ENCODE measurements around the gene RANGRF. TPM values are rescaled to one million over a fixed set of nuclear protein-coding genes. Genes with fewer than 3 reads are reported as not detected.
"Not testable (repeated sequence)": the region's sequence is repeated elsewhere in the genome, so short reads cannot be mapped to it uniquely, and the experiment has no call there.

RANGRF gene
- total and polyA plus RNA-seq, 12 donors = 18.8 to 46.9 (median 25.4) TPM

DNA sequence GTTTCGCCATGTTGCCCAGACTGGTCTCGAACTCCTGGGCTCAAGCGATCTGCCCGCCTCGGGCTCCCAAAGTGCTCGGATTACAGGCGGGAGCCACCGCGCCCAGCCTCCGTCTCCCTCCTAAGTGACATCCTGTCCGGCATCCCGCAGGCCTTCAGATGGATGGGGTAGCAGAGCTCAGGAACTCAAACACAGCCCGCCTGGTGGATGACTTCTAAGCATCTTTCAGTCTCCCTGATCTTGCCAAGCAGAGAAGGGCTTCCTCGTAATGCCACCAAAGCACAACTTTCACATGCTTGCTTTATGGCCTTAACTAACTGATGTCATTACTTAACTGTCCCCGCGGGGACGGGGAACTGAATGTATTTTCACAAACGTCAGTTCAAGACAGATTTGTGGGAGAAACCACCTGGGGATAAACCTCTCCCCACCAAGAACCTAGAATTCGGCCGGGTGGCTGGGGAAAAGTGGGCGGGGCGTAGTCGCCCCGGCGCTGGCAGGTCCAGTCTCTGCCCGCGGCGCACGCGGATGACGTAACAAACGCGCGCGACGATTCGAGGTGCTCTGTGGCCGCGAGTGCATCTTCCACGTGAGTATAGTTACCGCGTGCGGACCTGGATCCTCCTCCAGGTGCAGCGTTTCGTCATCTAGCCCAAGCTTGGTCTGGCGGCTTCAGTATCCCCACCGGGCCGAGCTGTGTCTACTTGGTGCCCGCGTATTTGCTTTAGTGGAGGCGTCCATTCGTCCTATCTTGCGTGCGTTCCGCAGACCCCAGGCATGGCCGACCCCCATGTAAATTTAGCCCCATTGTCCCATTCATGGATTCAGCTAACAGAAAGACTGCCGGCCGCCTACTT, 39.5 kb upstream of the RANGRF start, which contains the start of gene PFAS:
Gene PFAS (plus strand): TSS at position 539 of the 857 bp plus-strand sequence. CDS start 4,649 bp downstream, outside the sequence.
- Histone ChIP-seq H3K27me3 (no peaks in the 10 kb centered on the region), H3K36me3 (replicated peaks in 1 of 2) (no peaks in the 10 kb centered on the region), H3K27ac (peak within 1 kb of the TSS; percentile 95 to 100 (median 98)), H3K9me3 (replicated peaks in 1 of 3) (no peaks in the 10 kb centered on the region), H3K4me3 (peak within 1 kb of the TSS; percentile 38 to 85 (median 56)), H3K4me1 (replicated peaks in 1 of 2) (peaks cover 0 to 8% of the 10 kb centered on the region in 2 donors)
- peak; percentile 95 to 98 (median 97) for DNase-seq
- intact Hi-C loops (cut with DNase I) = no loop called here
- peak; percentile 28 to 73 for TF ChIP-seq POLR2A (IDR thresholded peaks at IDR 0.05)
- TF ChIP-seq, protein P1, sequence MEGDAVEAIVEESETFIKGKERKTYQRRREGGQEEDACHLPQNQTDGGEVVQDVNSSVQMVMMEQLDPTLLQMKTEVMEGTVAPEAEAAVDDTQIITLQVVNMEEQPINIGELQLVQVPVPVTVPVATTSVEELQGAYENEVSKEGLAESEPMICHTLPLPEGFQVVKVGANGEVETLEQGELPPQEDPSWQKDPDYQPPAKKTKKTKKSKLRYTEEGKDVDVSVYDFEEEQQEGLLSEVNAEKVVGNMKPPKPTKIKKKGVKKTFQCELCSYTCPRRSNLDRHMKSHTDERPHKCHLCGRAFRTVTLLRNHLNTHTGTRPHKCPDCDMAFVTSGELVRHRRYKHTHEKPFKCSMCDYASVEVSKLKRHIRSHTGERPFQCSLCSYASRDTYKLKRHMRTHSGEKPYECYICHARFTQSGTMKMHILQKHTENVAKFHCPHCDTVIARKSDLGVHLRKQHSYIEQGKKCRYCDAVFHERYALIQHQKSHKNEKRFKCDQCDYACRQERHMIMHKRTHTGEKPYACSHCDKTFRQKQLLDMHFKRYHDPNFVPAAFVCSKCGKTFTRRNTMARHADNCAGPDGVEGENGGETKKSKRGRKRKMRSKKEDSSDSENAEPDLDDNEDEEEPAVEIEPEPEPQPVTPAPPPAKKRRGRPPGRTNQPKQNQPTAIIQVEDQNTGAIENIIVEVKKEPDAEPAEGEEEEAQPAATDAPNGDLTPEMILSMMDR (IDR thresholded peaks at IDR 0.05) = peak in 1 of 6 experiments; percentile 29
- WGBS, 4 donors = 0 to 2% (median 1%) methylated on average over 20 to 58 of the region's 58 CpGs

DNA sequence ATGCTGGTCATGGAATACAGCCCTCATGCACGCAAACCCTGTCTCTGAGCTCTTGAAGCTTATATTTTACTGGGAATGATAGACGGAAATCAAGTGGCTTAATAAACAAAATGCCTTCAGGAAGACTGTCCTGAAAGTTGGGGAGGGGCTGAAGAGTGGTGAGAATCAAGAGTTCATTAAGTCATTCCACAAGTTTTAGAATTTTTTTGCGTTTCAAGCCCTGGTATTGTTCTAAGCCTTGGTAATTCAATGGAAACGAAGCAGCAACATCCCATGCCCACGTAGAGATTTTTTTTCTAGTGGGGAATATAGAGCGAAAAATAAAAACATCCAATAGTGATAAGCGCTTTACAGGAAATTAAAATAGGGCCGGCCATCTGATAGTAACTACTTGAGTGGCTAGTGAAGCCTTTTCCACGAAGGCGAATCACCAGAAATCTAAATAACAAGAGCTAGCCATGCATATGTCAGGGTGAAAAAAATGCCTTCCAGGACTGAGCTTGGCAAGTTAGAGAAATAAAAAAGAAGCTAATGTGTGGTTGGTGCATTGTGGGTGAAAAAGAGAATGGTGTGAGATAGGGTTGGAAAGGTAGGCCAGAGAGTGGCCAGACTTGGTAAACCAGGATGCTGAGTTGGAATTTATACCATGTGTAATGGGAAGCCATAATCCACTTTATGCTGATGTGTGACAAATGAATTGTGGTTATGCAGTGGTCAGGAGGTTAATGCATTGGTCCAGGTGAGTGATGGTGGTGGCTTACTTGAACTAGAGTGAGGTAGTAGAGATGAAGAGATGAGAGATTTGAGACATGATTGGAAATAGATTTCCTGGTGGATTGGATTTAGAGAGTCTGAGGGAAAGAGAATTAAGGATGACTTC, 38.6 kb upstream of the RANGRF start:
- WGBS, 4 donors = 13 to 16% (median 15%) methylated on average over 10 of the region's 10 CpGs
- Histone ChIP-seq H3K27me3 (no peaks in the 10 kb centered on the region), H3K9me3 (replicated peaks in 1 of 3) (no peaks in the 10 kb centered on the region), H3K27ac (peak overlapping the region in 2 of 5 donors; percentile 95 to 99), H3K4me3 (peak overlapping the region; percentile 38 to 85 (median 56)), H3K4me1 (replicated peaks in 1 of 2) (peaks cover 0 to 8% of the 10 kb centered on the region in 2 donors), H3K36me3 (replicated peaks in 1 of 2) (peaks cover 0 to 7% of the 10 kb centered on the region in 2 donors)
- TF ChIP-seq POLR2A (IDR thresholded peaks at IDR 0.05) = no peak
- TF ChIP-seq, protein P1 (IDR thresholded peaks at IDR 0.05) = no peak
- DNase-seq = no peak
- intact Hi-C loops (cut with DNase I) = loop anchor here (5.0 kb wide), 2 partner anchors 37 to 42 kb away; partner anchors contain the start of gene RANGRF (in 1 of the 2)

DNA sequence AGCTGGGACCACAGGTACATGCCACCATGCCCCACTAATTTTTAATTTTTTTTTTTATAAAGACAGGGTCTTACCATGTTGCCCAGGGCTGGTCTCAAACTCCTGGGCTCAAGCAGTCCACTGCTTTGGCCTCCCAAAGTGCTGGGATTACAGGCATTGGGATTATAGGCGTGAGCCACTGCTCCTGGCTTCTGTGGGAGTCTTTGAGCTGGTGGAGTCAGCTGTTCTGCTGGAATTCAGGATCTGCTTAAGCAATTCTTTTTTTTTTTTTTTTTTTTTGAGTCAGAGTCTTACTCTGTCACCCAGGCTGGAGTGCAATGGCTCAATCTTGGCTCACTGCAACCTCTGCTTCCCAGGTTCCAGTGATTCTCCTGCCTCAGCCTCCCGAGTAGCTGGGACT, 37.1 kb upstream of the RANGRF start:
- H3K4me1 ChIP-seq (replicated peaks in 1 of 2); H3K9me3 ChIP-seq (replicated peaks in 1 of 3); DNase-seq; H3K27me3 ChIP-seq; H3K27ac ChIP-seq; H3K4me3 ChIP-seq: not testable (repeated sequence)
- intact Hi-C loops (cut with DNase I) = loop anchor here (5.0 kb wide), 2 partner anchors 36 to 41 kb away; partner anchors contain the start of gene RANGRF (in 1 of the 2)
- 68 to 89% (median 76%) methylated on average over 2 of the region's 2 CpGs for WGBS, 4 donors
- H3K36me3 ChIP-seq (replicated peaks in 1 of 2) = peaks cover 0 to 21% of the 10 kb centered on the region in 2 donors

DNA sequence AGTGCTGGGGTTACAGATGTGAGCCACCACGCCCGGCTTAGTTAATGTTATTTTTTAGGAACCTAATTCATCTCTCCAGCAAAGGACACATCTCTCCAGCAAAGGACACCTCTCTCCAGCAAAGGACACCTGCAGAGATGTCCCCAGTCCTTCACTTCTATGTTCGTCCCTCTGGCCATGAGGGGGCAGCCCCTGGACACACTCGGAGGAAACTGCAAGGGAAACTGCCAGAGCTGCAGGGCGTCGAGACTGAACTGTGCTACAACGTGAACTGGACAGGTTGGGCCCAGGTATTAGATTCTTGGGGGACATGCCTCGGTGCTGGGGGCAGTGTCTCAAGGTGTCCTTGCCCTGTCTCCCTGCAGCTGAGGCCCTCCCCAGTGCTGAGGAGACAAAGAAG, 34.7 kb upstream of the RANGRF start:
- TF ChIP-seq, protein P1 (IDR thresholded peaks at IDR 0.05) = peak in 2 of 6 experiments; percentile 18 to 28
- TF ChIP-seq POLR2A (IDR thresholded peaks at IDR 0.05) = no peak
- no peak overlapping the region for H3K4me3 ChIP-seq
- intact Hi-C loops (cut with DNase I) = loop anchor here (5.0 kb wide), 2 partner anchors 34 to 38 kb away; partner anchors contain the start of gene RANGRF (in 1 of the 2)
- WGBS, 4 donors = 56 to 84% (median 65%) methylated on average over 2 to 8 of the region's 8 CpGs
- peak in 2 of 7 donors; percentile 28 to 34 for DNase-seq
- H3K27me3 ChIP-seq = no peaks in the 10 kb centered on the region
- peaks cover 0 to 37% of the 10 kb centered on the region in 2 donors for H3K36me3 ChIP-seq (replicated peaks in 1 of 2)
- H3K9me3 ChIP-seq (replicated peaks in 1 of 3) = no peaks in the 10 kb centered on the region
- no peak overlapping the region for H3K27ac ChIP-seq
- peaks cover 0 to 8% of the 10 kb centered on the region in 2 donors for H3K4me1 ChIP-seq (replicated peaks in 1 of 2)
